AG10803 (cell line): ENCODE measurements around the gene TM4SF5.

ENCODE experiments used
- DNase-seq: peaks from one replicate; pipeline ENCODE4 v3.0.0; 2010; ENCODE audit warnings: low read depth
- H3K4me3 ChIP-seq: 2 replicates; pipeline ENCODE4 v1.5.1; 2011; ENCODE audit warnings: mild to moderate bottlenecking, low read length, control low read depth
- TF ChIP-seq, protein P1 (sequence below): conservative IDR thresholded peaks from 2 replicates; pipeline ENCODE4 v1.5.1; 2011; ENCODE audit warnings: mild to moderate bottlenecking, low read length, control low read depth, inconsistent platforms

TM4SF5 gene

DNA sequence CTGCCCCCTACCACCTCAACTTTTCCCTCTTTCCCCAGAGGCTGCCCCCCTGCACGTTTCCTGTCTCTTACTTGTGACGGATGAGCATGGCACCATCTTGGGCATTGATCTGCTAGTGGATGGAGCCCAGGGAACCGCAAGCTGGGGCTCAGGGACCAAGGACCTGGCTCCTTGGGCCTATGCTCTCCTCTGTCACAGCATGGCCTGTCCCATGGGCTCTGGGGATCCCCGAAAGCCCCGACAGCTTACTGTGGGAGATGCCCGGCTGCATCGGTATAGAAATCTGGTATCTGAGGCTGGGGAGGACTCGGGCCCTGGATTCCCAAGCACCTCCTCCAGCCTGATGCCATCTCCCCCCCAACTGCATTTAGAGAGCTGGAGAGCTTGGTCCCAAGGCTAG lies 30.1 kb upstream of the TM4SF5 start:
- no peak for DNase-seq
- TF ChIP-seq, protein P1, sequence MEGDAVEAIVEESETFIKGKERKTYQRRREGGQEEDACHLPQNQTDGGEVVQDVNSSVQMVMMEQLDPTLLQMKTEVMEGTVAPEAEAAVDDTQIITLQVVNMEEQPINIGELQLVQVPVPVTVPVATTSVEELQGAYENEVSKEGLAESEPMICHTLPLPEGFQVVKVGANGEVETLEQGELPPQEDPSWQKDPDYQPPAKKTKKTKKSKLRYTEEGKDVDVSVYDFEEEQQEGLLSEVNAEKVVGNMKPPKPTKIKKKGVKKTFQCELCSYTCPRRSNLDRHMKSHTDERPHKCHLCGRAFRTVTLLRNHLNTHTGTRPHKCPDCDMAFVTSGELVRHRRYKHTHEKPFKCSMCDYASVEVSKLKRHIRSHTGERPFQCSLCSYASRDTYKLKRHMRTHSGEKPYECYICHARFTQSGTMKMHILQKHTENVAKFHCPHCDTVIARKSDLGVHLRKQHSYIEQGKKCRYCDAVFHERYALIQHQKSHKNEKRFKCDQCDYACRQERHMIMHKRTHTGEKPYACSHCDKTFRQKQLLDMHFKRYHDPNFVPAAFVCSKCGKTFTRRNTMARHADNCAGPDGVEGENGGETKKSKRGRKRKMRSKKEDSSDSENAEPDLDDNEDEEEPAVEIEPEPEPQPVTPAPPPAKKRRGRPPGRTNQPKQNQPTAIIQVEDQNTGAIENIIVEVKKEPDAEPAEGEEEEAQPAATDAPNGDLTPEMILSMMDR: no peak
- H3K4me3 ChIP-seq: no peak overlapping the region

DNA sequence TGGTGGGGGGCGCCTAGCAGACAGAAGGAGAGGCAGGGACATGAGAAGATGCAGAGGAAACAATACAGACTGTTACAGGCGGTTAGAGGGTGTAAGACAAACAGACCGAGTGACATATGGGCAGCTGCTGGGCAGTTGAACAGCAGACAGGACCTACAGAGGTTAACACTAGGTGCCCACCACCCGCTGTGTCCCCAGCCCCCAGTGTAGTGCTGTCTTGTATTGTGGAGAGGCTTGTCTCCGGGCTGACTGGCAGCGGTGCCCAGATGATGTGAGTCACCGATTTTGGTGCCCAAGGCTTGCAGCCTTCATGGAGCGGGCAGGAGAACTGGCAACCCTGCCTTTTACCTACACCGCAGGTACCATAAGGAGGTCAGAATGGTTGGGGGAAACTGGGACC lies 29.6 kb upstream of the TM4SF5 start:
- TF ChIP-seq, protein P1: no peak
- H3K4me3 ChIP-seq: no peak overlapping the region
- no peak for DNase-seq

DNA sequence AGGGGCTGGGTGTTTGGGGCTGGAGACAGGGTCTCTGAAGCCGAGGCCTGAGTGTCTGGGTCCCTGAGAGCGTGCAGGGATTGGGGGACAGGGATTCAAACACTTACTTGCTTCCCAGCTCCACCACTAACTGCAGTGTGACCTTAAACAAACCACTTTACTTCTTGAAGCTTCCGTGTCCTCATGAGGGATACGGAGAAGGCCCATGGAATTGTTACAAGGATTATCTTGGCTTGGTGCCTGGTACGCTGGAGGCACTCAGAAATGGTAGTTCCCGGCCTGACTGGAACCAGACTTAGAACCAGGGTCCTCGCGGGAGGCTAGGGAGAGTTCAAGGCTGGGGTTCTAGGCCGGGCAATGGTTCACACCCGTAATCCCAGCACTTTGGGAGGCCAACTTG lies 29.1 kb upstream of the TM4SF5 start:
- H3K4me3 ChIP-seq: no peak overlapping the region
- DNase-seq: no peak
- TF ChIP-seq, protein P1: no peak

DNA sequence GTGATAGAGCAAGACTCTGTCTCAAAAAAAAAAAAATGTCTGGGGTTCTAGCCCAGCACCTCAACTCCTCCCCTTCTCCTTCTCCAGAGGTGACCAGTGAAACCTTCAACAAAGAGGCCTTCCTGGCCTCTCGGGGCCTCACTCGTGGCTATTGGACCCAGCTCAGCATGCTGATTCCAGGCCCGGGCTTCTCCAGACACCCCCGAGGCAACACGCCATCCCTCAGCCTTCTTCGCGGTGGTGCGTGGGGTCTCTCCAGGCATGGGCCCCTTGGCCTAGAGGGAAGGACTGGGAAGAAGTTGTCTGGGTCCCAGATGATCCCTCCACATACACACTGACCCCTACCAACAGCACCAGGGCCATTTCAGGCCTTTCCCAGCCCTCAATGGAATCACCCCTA lies 28.5 kb upstream of the TM4SF5 start:
- DNase-seq: no peak
- H3K4me3 ChIP-seq: no peak overlapping the region

DNA sequence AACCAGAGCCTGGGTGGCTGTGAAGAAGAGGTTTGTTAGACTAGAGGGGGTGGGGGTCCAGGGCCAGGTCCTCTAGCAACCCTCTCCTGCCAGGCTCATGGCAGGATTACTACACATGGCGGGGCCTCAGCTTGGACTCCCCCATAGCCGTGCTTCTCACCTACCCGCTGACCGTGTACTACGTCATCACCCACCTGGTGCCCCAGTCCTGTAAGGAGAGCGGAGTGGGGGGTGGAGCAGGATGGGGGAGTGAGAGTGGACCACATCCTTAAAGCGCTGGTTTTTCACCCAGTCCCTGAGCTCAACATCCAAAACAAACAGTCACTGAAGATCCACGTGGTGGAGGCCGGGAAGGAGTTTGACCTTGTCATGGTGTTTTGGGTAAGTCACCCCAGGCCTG lies 27.8 kb upstream of the TM4SF5 start:
- TF ChIP-seq, protein P1: no peak
- no peak for DNase-seq
- no peak overlapping the region for H3K4me3 ChIP-seq

More for the DNA sequence above, 28.5 kb upstream of the TM4SF5 start:
- TF ChIP-seq, protein P1: no peak

DNA sequence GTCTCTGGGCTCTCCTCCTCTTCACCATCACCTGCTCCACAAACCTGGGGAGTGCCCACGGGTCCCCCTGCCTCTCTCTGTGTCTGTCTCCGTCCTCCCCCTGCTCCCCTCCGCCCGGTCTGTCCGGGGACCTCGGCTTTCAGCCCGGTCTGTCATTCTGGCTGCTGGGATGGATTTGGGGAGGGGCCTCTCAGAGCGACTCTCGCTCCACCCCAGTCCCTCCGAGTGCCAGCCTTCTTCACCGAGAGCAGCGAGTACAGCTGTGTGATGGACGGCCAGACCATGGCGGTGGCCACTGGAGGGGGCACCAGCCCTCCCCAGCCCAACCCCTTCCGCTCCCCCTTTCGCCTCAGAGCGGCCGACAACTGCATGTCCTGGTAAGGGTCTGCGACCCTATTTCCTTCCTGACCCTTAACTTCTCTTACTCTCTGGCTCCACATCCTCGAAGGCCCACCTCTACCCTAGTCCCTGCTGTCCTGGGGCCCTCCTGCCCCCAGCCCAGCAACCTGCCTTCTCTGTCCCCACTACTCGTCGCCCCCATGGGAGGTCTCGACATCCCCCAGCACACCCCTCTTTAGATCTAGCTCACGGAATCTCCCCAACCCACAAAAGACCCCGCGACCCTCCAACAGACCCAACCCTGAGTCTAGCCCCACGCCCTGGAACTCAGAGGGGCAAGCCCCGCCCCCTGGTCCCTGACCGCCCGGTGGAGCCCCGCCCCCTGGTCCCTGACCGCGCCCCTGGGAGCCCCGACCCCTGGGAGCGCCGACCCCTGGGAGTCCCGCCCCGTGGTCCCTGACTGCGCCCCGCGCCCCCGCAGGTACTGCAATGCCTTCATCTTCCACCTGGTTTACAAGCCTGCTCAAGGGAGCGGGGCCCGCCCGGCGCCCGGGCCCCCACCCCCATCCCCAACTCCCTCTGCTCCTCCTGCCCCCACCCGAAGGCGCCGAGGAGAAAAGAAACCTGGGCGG lies 26.4 kb upstream of the TM4SF5 start:
- no peak for DNase-seq
- TF ChIP-seq, protein P1: no peak
- H3K4me3 ChIP-seq: no peak overlapping the region

DNA sequence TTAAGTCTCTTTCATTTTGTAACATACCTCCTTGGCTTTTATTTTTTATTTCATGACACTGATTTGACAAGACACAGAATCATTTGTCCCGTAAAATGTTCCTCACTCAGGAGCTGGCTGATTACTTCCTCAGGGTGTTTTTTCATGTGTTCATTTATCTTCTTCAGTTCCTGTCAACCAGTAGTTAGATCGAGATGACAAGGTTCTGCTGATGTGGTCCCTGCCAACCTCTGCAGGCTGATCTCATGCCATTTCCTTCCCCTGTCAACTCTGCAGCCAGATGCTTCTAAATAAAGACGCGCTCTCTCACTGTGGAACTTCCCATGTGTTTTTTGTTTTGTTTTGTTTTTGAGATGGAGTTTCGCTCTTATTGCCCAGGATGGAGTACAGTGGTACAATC lies 23.8 kb upstream of the TM4SF5 start:
- H3K4me3 ChIP-seq: no peak overlapping the region
- TF ChIP-seq, protein P1: no peak
- peak; percentile 5 for DNase-seq
